Heart left ventricle (tissue), 16 donors: ENCODE data around the gene WTIP. TPM values are rescaled to one million over a fixed set of nuclear protein-coding genes. Genes with fewer than 3 reads are reported as not detected.
A peak's percentile ranks its signal among the peaks of the same experiment; 100 is the strongest.

Experiments
- ATAC-seq, 4 donors: fragments of 200-7000 bp; cut with Tn5 transposase; one replicate each; pipeline ENCODE4 v1.9.1; 2020 to 2022; ENCODE audit warnings: moderate library complexity in 4 of 4, mild to moderate bottlenecking in 3 of 4, moderate number of reproducible peaks in 1 of 4
- DNase-seq, 5 donors: peaks; one replicate each; pipeline ENCODE4 v3.0.0-alpha.2; 2020
- H3K27ac ChIP-seq, 12 donors: fragments of 200-600 bp; sonication (generic) in 4 of 12; one replicate each; pipeline versions ENCODE4 v1.5.0 to v1.8.0; 2016 to 2022; ENCODE audit warnings: mild to moderate bottlenecking in 2 of 12
- H3K27me3 ChIP-seq, 9 donors: fragments of 200-600 bp; sonication (generic) in 2 of 9; one replicate each; pipeline versions ENCODE4 v1.5.1 to v1.8.0; 2016 to 2022; ENCODE audit warnings: mild to moderate bottlenecking in 3 of 9
- H3K36me3 ChIP-seq, 9 donors: fragments of 200-600 bp; sonication (generic) in 2 of 9; one replicate each; pipeline versions ENCODE4 v1.5.0 to v1.8.0; 2018 to 2022; ENCODE audit warnings: mild to moderate bottlenecking in 2 of 9
- H3K4me1 ChIP-seq, 12 donors: fragments of 200-600 bp; sonication (generic) in 4 of 12; one replicate each; pipeline versions ENCODE4 v1.5.0 to v1.8.0; 2016 to 2022; ENCODE audit warnings: mild to moderate bottlenecking in 3 of 12
- H3K4me3 ChIP-seq, 12 donors: fragments of 200-600 bp; sonication (generic) in 4 of 12; one replicate each; pipeline versions ENCODE4 v1.5.0 to v1.8.0; 2017 to 2022; ENCODE audit warnings: mild to moderate bottlenecking in 9 of 12, moderate library complexity in 4 of 12
- H3K9me3 ChIP-seq, 12 donors: fragments of 200-600 bp; sonication (generic) in 4 of 12; one replicate each; pipeline versions ENCODE4 v1.5.0 to v1.8.0; 2016 to 2022; ENCODE audit warnings: mild to moderate bottlenecking in 1 of 12
- CTCF ChIP-seq, 12 donors: fragments of 200-600 bp; sonication (generic) in 4 of 12; IDR thresholded peaks; one replicate each; pipeline versions ENCODE4 v1.5.0 to v1.8.0; 2018 to 2022; ENCODE audit warnings: antibody characterized with exemption in 12 of 12, mild to moderate bottlenecking in 5 of 12
- POLR2A ChIP-seq, 2 donors: fragments of 450-650 bp; IDR thresholded peaks; one replicate each; pipeline ENCODE4 v1.6.1; 2017; ENCODE audit warnings: antibody characterized with exemption in 2 of 2, mild to moderate bottlenecking in 2 of 2, moderate library complexity in 2 of 2
- WGBS, 4 donors: extraction: QIAGEN DNeasy Blood & Tissue Kit in 2 of 4; methylation state at CpG; one replicate each; pipeline versions ENCODE4 v1.1.5 to v1.1.7; 2013 to 2018; 5-methylcytosine and 5-hydroxymethylcytosine counted together
- intact Hi-C, 10 donors: fragments of 100-400 bp; cut with DNase I; formaldehyde crosslinking; loops; one replicate each; pipeline versions ENCODE4 v1.11.1 to v1.14.2; 2022
- polyA plus RNA-seq, 2 donors: library from polyadenylated mRNA; stranded (reverse); fragments of 200-250 nt; gene quantifications; one replicate each; pipeline ENCODE4 v1.2.3, GENCODE V29; 2013
- total RNA-seq, 9 donors: library from RNA; depleted of rRNA in 2 of 9; stranded (reverse); fragments of >200 nt in 2 of 9; fragmentation: NEBNext Ultra II Directional in 3 of 9; extraction: Animal tissue kit (Norgen Biotek cat#: 25700) in 3 of 9; gene quantifications; one replicate each; pipeline versions ENCODE4 v1.1.0 to v1.2.4, GENCODE V29; 2016 to 2023
- donor health status: ischemic (EF 13 %, LVEDD 7.1; RV severe dilation, severe dysfunction).
- donor health status: healthy with polysubstance abuse.
- donor health status: DM: no; HTN: yes; CAD: no.
- donor health status: DM: no; HTN: no; CAD: no.
- donor health status: ischemic (EF 25% LVEDD 6.9; RV normal size, moderate dysfunction).
- donor health status: ischemic (EF 25% LVEDD 5.7; RV mildly dilated, moderate dysfunction).
- donor health status: healthy.
- donor health status: DM: yes; HTN: yes; CAD: no.
- donor health status: ischemic (EF 35%, LVEDD 5.7; RV mildly dilated, moderate dysfunction).
- donor health status: nonischemic (EF 11% LVEDD 7.7; RV severe dilation, severe dysfunction).
- donor health status: DM: yes; HTN: yes; CAD: no.
- donor health status: PGD.
- donor health status: ischemic (EF 29% LVEDD 5.4; RV normal size, mild dysfunction).
- donor health status: nonischemic (EF 23%, LVEDD 6.1; RV moderate dilation, normal function).

The WTIP gene
- total and polyA plus RNA-seq, 11 donors, result 6.6 to 33.3 (median 19.6) TPM

GRCh38 chr19:34480491-34480890 lies 1.1 kb upstream of the WTIP start:
- TF ChIP-seq CTCF (IDR thresholded peaks at IDR 0.05), result no peak
- TF ChIP-seq POLR2A (IDR thresholded peaks at IDR 0.05), result no peak
- peak in 1 of 4 donors; percentile 4 for ATAC-seq
- peak overlapping the region in 8 of 12 donors; percentile 83 to 95 (median 88) for H3K27ac ChIP-seq
- peaks cover 4 to 34% (median 26%) of the 10 kb centered on the region in 12 donors for H3K4me1 ChIP-seq
- no peak for DNase-seq
- intact Hi-C loops, result no loop called here
- H3K9me3 ChIP-seq, result no peaks in the 10 kb centered on the region
- peaks cover 0 to 23% (median 0%) of the 10 kb centered on the region in 9 donors for H3K27me3 ChIP-seq
- peak overlapping the region in 5 of 12 donors; percentile 57 to 94 (median 77) for H3K4me3 ChIP-seq
- WGBS, 4 donors, result 87 to 91% (median 89%) methylated on average over 18 to 19 of the region's 19 CpGs
- H3K36me3 ChIP-seq, result no peaks in the 10 kb centered on the region

GRCh38 chr19:34481861-34482379 lies 362 bp downstream of the WTIP start:
- peak in 2 of 5 donors; percentile 49 to 52 for DNase-seq
- TF ChIP-seq POLR2A (IDR thresholded peaks at IDR 0.05), result no peak
- no peak for TF ChIP-seq CTCF (IDR thresholded peaks at IDR 0.05)
- H3K4me1 ChIP-seq, result peaks cover 4 to 41% (median 25%) of the 10 kb centered on the region in 12 donors
- ATAC-seq, result peak in 2 of 4 donors; percentile 12 to 22
- H3K27ac ChIP-seq, result peak overlapping the region; percentile 17 to 95 (median 74)
- H3K36me3 ChIP-seq, result no peaks in the 10 kb centered on the region
- H3K27me3 ChIP-seq, result peaks cover 0 to 23% (median 0%) of the 10 kb centered on the region in 9 donors
- peak overlapping the region; percentile 54 to 94 (median 67) for H3K4me3 ChIP-seq
- intact Hi-C loops, result no loop called here
- no peaks in the 10 kb centered on the region for H3K9me3 ChIP-seq
- 0 to 1% (median 0%) methylated on average over 17 to 84 of the region's 84 CpGs for WGBS, 4 donors

GRCh38 chr19:34482380-34483250 lies 1.1 kb downstream of the WTIP start:
- no peaks in the 10 kb centered on the region for H3K36me3 ChIP-seq
- H3K4me3 ChIP-seq, result peak overlapping the region; percentile 54 to 94 (median 67)
- H3K27ac ChIP-seq, result peak overlapping the region; percentile 17 to 95 (median 74)
- H3K27me3 ChIP-seq, result peaks cover 0 to 23% (median 0%) of the 10 kb centered on the region in 9 donors
- intact Hi-C loops, result no loop called here
- DNase-seq, result no peak
- H3K9me3 ChIP-seq, result no peaks in the 10 kb centered on the region
- ATAC-seq, result peak in 2 of 4 donors; percentile 6 to 17
- TF ChIP-seq POLR2A (IDR thresholded peaks at IDR 0.05), result no peak
- no peak for TF ChIP-seq CTCF (IDR thresholded peaks at IDR 0.05)
- 8 to 35% (median 21%) methylated on average over 20 to 72 of the region's 72 CpGs for WGBS, 4 donors
- peaks cover 4 to 43% (median 25%) of the 10 kb centered on the region in 12 donors for H3K4me1 ChIP-seq

GRCh38 chr19:34484328-34484727 lies 2.8 kb downstream of the WTIP start:
- TF ChIP-seq CTCF (IDR thresholded peaks at IDR 0.05) (peak in 3 of 12 donors; percentile 10 to 28 (median 16)), POLR2A (IDR thresholded peaks at IDR 0.05) (no peak)
- ATAC-seq (peak; percentile 54 to 82 (median 64)), DNase-seq (peak in 4 of 5 donors; percentile 72 to 89 (median 78))
- peak overlapping the region in 6 of 12 donors; percentile 13 to 94 (median 66) for H3K4me3 ChIP-seq
- H3K9me3 ChIP-seq, result no peaks in the 10 kb centered on the region
- peaks cover 4 to 43% (median 26%) of the 10 kb centered on the region in 12 donors for H3K4me1 ChIP-seq
- 49 to 68% (median 58%) methylated on average over 9 of the region's 9 CpGs for WGBS, 4 donors
- peak overlapping the region in 1 of 12 donors; percentile 41 for H3K27ac ChIP-seq
- H3K27me3 ChIP-seq, result peaks cover 0 to 23% (median 0%) of the 10 kb centered on the region in 9 donors
- intact Hi-C loops, result no loop called here
- H3K36me3 ChIP-seq, result no peaks in the 10 kb centered on the region
